Esophagus squamous epithelium (tissue), 5 donors: ENCODE measurements around the gene CHPF2. TPM values are rescaled to one million over a fixed set of nuclear protein-coding genes. Genes with fewer than 3 reads are reported as not detected.

Source experiments
- DNase-seq: peaks from one replicate; lab custom pipeline; 2025; lab: John Stamatoyannopoulos, UW
- H3K27ac ChIP-seq, 4 donors: fragments of 200-600 bp; sonication (generic); one replicate each; pipeline ENCODE4 v1.5.1; 2016 to 2019; ENCODE audit warnings: mild to moderate bottlenecking in 1 of 4
- H3K27me3 ChIP-seq, 4 donors: fragments of 200-600 bp; sonication (generic); 1 replicate in 3 of 4; 2 replicates in 1 of 4; pipeline versions ENCODE4 v1.5.1 to v1.6.0; 2017 to 2021; ENCODE audit warnings: antibody characterized with exemption in 1 of 4
- H3K36me3 ChIP-seq, 3 donors: fragments of 200-600 bp; sonication (generic); one replicate each; pipeline ENCODE4 v1.5.1; 2016 to 2019
- H3K4me1 ChIP-seq, 3 donors: fragments of 200-600 bp; sonication (generic); one replicate each; pipeline ENCODE4 v1.5.1; 2017 to 2019
- H3K4me3 ChIP-seq, 4 donors: fragments of 200-600 bp; sonication (generic); 1 replicate in 3 of 4; 2 replicates in 1 of 4; pipeline ENCODE4 v1.5.1; 2016 to 2019; ENCODE audit warnings: mild to moderate bottlenecking in 2 of 4, moderate library complexity in 1 of 4
- H3K9me3 ChIP-seq, 3 donors: fragments of 200-600 bp; sonication (generic); one replicate each; pipeline ENCODE4 v1.5.1; 2016 to 2019
- CTCF ChIP-seq, 6 experiments: fragments of 450-650 bp in 4 of 6; fragments of 200-600 bp in 2 of 6; sonication (generic) in 2 of 6; IDR thresholded peaks; one replicate each; pipeline ENCODE4 v1.5.1; 2016 to 2019; ENCODE audit warnings: antibody characterized with exemption in 6 of 6, mild to moderate bottlenecking in 4 of 6, moderate library complexity in 4 of 6
- POLR2A ChIP-seq, 4 donors: fragments of 450-650 bp; IDR thresholded peaks; one replicate each; pipeline ENCODE4 v1.6.1; 2017; ENCODE audit warnings: antibody characterized with exemption in 4 of 4, mild to moderate bottlenecking in 4 of 4, moderate library complexity in 3 of 4
- WGBS, 2 donors: methylation state at CpG; one replicate each; pipeline ENCODE4 v1.1.5; 2018; 5-methylcytosine and 5-hydroxymethylcytosine counted together
- intact Hi-C: fragments of 100-400 bp; cut with DNase I; formaldehyde crosslinking; loops from one replicate; pipeline ENCODE4 v1.15.0; 2022
- total RNA-seq, 4 donors: library from RNA; depleted of rRNA; stranded (reverse); fragments of >200 nt; gene quantifications; one replicate each; pipeline ENCODE4 v1.1.0, GENCODE V29; 2016
- donor health status: DM: yes; HTN: yes; CAD: no.

The CHPF2 gene
- total RNA-seq, 4 donors from 2014 or later, result 21.8 to 23.5 (median 22.3) TPM

GRCh38 chr7:151254316-151254715, 22.0 kb downstream of the CHPF2 start:
- Histone ChIP-seq H3K36me3 (no peaks in the 10 kb centered on the region), H3K9me3 (no peaks in the 10 kb centered on the region), H3K4me3 (no peak overlapping the region), H3K27me3 (peaks cover 0 to 48% (median 0%) of the 10 kb centered on the region in 4 donors), H3K4me1 (peaks cover 23 to 40% (median 25%) of the 10 kb centered on the region in 3 donors), H3K27ac (no peak overlapping the region)
- WGBS, 2 donors, result 20 to 70% methylated on average over 1 to 2 of the region's 7 CpGs
- DNase-seq, result no peak
- intact Hi-C loops, result no loop called here
- TF ChIP-seq POLR2A (IDR thresholded peaks at IDR 0.05), result no peak
- no peak for TF ChIP-seq CTCF (IDR thresholded peaks at IDR 0.05)

- no peak overlapping the region for H3K27ac ChIP-seq
- no peak for DNase-seq
- TF ChIP-seq POLR2A (IDR thresholded peaks at IDR 0.05) (no peak), CTCF (IDR thresholded peaks at IDR 0.05) (no peak)
- no peaks in the 10 kb centered on the region for H3K9me3 ChIP-seq
- no peaks in the 10 kb centered on the region for H3K36me3 ChIP-seq
- no peak overlapping the region for H3K4me3 ChIP-seq
- peaks cover 0 to 48% (median 0%) of the 10 kb centered on the region in 4 donors for H3K27me3 ChIP-seq
- 61 to 84% methylated on average over 7 to 11 of the region's 11 CpGs for WGBS, 2 donors
- intact Hi-C loops, result no loop called here
- H3K4me1 ChIP-seq, result peaks cover 18 to 35% (median 20%) of the 10 kb centered on the region in 3 donors
These were observed 22.6 kb downstream of the CHPF2 start for GRCh38 chr7:151254851-151255250.

GRCh38 chr7:151255390-151255789, 23.1 kb downstream of the CHPF2 start:
- no peak for TF ChIP-seq POLR2A (IDR thresholded peaks at IDR 0.05)
- TF ChIP-seq CTCF (IDR thresholded peaks at IDR 0.05), result no peak
- Histone ChIP-seq H3K27ac (no peak overlapping the region), H3K4me3 (no peak overlapping the region), H3K36me3 (no peaks in the 10 kb centered on the region), H3K27me3 (peaks cover 0 to 49% (median 0%) of the 10 kb centered on the region in 4 donors), H3K4me1 (peaks cover 15 to 30% (median 18%) of the 10 kb centered on the region in 3 donors), H3K9me3 (no peaks in the 10 kb centered on the region)
- no peak for DNase-seq
- intact Hi-C loops, result no loop called here
- 74 to 84% methylated on average over 7 of the region's 7 CpGs for WGBS, 2 donors

GRCh38 chr7:151256410-151257045, 24.2 kb downstream of the CHPF2 start:
- 63 to 72% methylated on average over 13 to 16 of the region's 16 CpGs for WGBS, 2 donors
- Histone ChIP-seq H3K4me3 (no peak overlapping the region), H3K27me3 (peaks cover 0 to 53% (median 0%) of the 10 kb centered on the region in 4 donors), H3K9me3 (no peaks in the 10 kb centered on the region), H3K27ac (no peak overlapping the region), H3K36me3 (no peaks in the 10 kb centered on the region), H3K4me1 (peaks cover 7 to 24% (median 8%) of the 10 kb centered on the region in 3 donors)
- no peak for TF ChIP-seq POLR2A (IDR thresholded peaks at IDR 0.05)
- no peak for TF ChIP-seq CTCF (IDR thresholded peaks at IDR 0.05)
- no peak for DNase-seq
- intact Hi-C loops, result no loop called here

GRCh38 chr7:151257990-151258389, 25.7 kb downstream of the CHPF2 start:
- 96 to 100% methylated on average over 1 to 5 of the region's 7 CpGs for WGBS, 2 donors
- DNase-seq, result no peak
- Histone ChIP-seq H3K36me3 (no peaks in the 10 kb centered on the region), H3K4me1 (peaks cover 0 to 12% (median 2%) of the 10 kb centered on the region in 3 donors), H3K27me3 (peaks cover 0 to 44% (median 0%) of the 10 kb centered on the region in 4 donors), H3K27ac (no peak overlapping the region), H3K9me3 (no peaks in the 10 kb centered on the region), H3K4me3 (no peak overlapping the region)
- intact Hi-C loops, result no loop called here
- TF ChIP-seq CTCF (IDR thresholded peaks at IDR 0.05) (no peak), POLR2A (IDR thresholded peaks at IDR 0.05) (no peak)
